Uterus (tissue), 2 donors: ENCODE results near the gene GEMIN5.

ENCODE experiments used
- CTCF ChIP-seq, 4 experiments: fragments of 200-600 bp in 2 of 4; fragments of 450-650 bp in 2 of 4; sonication (generic) in 2 of 4; IDR thresholded peaks; one replicate each; pipeline ENCODE4 v1.5.1; 2016 to 2019; ENCODE audit warnings: antibody characterized with exemption in 4 of 4, mild to moderate bottlenecking in 2 of 4, moderate library complexity in 1 of 4
- POLR2A ChIP-seq, 2 donors: fragments of 450-650 bp; IDR thresholded peaks; one replicate each; pipeline ENCODE4 v1.6.1; 2016; ENCODE audit warnings: antibody characterized with exemption in 2 of 2, mild to moderate bottlenecking in 1 of 2, moderate library complexity in 1 of 2

DNA sequence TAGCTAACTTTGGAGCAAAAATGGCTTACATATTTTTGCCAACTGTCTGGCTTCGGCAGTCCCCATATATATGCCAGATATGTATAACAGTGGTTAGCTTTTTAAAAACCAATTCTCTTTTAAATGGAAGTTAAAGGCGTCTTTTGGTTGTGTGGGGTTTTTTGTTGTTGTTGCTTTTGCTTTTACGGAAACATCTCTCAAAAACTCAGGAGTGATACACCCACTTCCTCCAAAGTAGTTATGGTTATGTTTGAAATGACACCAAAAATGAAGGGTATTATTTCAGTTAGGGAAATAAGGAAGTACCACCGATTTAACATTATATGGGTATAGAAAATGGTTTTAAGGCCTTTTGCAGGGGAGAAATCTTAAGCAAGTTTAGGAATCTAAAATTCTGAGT lies 77.2 kb downstream of the GEMIN5 start:
- TF ChIP-seq CTCF (IDR thresholded peaks at IDR 0.05) (no peak), POLR2A (IDR thresholded peaks at IDR 0.05) (no peak)
